Tibial nerve (tissue), 4 donors: ENCODE measurements around the gene RPS28. TPM values are rescaled to one million over a fixed set of nuclear protein-coding genes. Genes with fewer than 3 reads are reported as not detected.
A peak's percentile ranks its signal among the peaks of the same experiment; 100 is the strongest.
"Not testable (repeated sequence)": the region's sequence is repeated elsewhere in the genome, so short reads cannot be mapped to it uniquely, and the experiment has no call there.

ENCODE experiments used
- DNase-seq, 2 donors: peaks; one replicate each; pipeline ENCODE4 v3.0.0-alpha.2; 2019; ENCODE audit warnings: low spot score in 2 of 2
- H3K27ac ChIP-seq, 4 donors: fragments of 200-600 bp; sonication (generic) in 3 of 4; one replicate each; pipeline ENCODE4 v1.5.1; 2017 to 2019; ENCODE audit warnings: mild to moderate bottlenecking in 1 of 4
- H3K27me3 ChIP-seq, 2 donors: fragments of 200-600 bp; sonication (generic) in 1 of 2; one replicate each; pipeline versions ENCODE4 v1.5.1 to v1.6.0; 2017 to 2019
- H3K36me3 ChIP-seq, 3 donors: fragments of 200-600 bp; sonication (generic); one replicate each; pipeline ENCODE4 v1.5.1; 2018 to 2019
- H3K4me1 ChIP-seq, 4 donors: fragments of 200-600 bp; sonication (generic) in 3 of 4; one replicate each; pipeline ENCODE4 v1.5.1; 2017 to 2019
- H3K4me3 ChIP-seq, 4 donors: fragments of 200-600 bp; sonication (generic) in 3 of 4; one replicate each; pipeline ENCODE4 v1.5.1; 2017 to 2019; ENCODE audit warnings: mild to moderate bottlenecking in 1 of 4, moderate library complexity in 1 of 4
- H3K9me3 ChIP-seq, 4 donors: fragments of 200-600 bp; sonication (generic) in 3 of 4; one replicate each; pipeline ENCODE4 v1.5.1; 2017 to 2019
- CTCF ChIP-seq, 5 experiments: fragments of 200-600 bp in 3 of 5; fragments of 450-650 bp in 2 of 5; sonication (generic) in 3 of 5; IDR thresholded peaks; one replicate each; pipeline ENCODE4 v1.5.1; 2016 to 2019; ENCODE audit warnings: antibody characterized with exemption in 5 of 5, mild to moderate bottlenecking in 3 of 5, moderate library complexity in 2 of 5
- EP300 ChIP-seq, 2 donors: sonication (generic); formaldehyde crosslinking; IDR thresholded peaks; one replicate each; pipeline ENCODE4 v1.6.1; 2017; ENCODE audit warnings: antibody characterized with exemption in 2 of 2, mild to moderate bottlenecking in 1 of 2
- POLR2A ChIP-seq, 2 donors: fragments of 450-650 bp; IDR thresholded peaks; one replicate each; pipeline ENCODE4 v1.6.1; 2017; ENCODE audit warnings: antibody characterized with exemption in 2 of 2, mild to moderate bottlenecking in 2 of 2, moderate library complexity in 2 of 2
- WGBS, 2 donors: methylation state at CpG; one replicate each; pipeline ENCODE4 v1.1.5; 2018; 5-methylcytosine and 5-hydroxymethylcytosine counted together
- total RNA-seq, 4 donors: library from RNA; depleted of rRNA; stranded (reverse); fragments of >200 nt; gene quantifications; one replicate each; pipeline ENCODE4 v1.1.0, GENCODE V29; 2016

Gene RPS28
- total RNA-seq, 4 donors from 2014 or later = 398 to 559 (median 412) TPM

DNA sequence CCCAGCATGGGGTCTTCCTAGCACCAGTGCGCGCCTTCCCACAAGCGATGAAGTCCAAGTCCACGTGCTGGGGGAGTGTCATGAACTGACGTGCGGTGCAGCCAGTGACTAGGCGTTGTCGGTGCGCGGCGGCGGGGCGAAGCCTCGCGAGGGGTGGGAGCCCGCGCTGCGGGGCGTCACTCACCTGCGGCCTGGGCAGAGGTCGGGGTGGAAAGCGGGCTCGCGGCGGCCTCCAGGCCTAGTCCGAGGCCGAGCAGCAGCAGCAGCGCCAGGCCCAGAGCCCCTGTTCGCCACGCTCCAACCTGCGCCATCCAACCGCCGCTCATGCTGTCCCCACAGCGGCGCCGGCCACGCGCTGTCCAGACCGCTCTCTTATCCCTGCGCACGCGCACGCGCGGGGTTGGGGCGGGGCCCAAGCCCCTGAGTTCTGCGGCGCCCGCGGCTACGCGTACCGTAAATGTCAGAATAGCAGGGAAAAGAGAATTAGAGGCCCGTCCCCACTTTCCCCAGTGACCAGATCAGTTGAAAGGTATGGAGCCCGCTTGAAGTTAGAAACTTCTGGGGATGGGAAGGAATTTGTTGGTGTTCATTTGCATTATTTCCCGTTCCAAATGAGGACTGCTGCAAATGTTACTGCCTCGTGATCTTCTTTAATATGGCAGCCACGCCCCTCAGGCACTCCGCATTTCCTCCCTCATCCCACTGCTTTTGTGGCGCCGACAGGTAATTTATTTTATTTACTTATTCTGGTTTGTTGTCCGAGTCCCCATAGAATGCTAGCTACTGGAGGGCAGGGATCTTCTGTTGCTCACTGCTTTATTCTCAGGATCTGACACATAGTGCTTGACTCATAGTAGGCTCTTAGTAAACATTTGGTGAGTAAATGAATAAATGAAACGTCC is 13.1 kb upstream of the RPS28 start, which contains the start of gene CD320:
Gene CD320, minus strand, starts transcription at position 394 of the 902 bp plus-strand sequence. Its CDS starts 68 bp downstream, at position 326.
- no peaks in the 10 kb centered on the region for H3K27me3 ChIP-seq
- TF ChIP-seq POLR2A (IDR thresholded peaks at IDR 0.05) (peak in 1 of 2 donors; percentile 51), EP300 (IDR thresholded peaks at IDR 0.05) (peak; percentile 79 to 88), CTCF (IDR thresholded peaks at IDR 0.05) (peak in 1 of 5 experiments; percentile 22)
- peak within 1 kb of the TSS; percentile 39 to 84 (median 72) for H3K4me3 ChIP-seq
- H3K36me3 ChIP-seq = peaks cover 0 to 55% (median 10%) of the 10 kb centered on the region in 3 donors
- peak; percentile 81 to 86 for DNase-seq
- H3K27ac ChIP-seq = peak within 1 kb of the TSS in 3 of 4 donors; percentile 74 to 82 (median 79)
- no peaks in the 10 kb centered on the region for H3K9me3 ChIP-seq
- WGBS, 2 donors = 0 to 2% methylated on average over 28 to 63 of the region's 63 CpGs
- peaks cover 0 to 40% (median 17%) of the 10 kb centered on the region in 4 donors for H3K4me1 ChIP-seq

- H3K36me3 ChIP-seq = peaks cover 0 to 55% (median 10%) of the 10 kb centered on the region in 3 donors
- no peaks in the 10 kb centered on the region for H3K9me3 ChIP-seq
- whole genome bisulfite sequencing, 2 donors = 55 to 70% methylated on average over 17 of the region's 17 CpGs
- peak in 1 of 2 donors; percentile 9 for DNase-seq
- H3K4me1 ChIP-seq = peaks cover 0 to 40% (median 17%) of the 10 kb centered on the region in 4 donors
- H3K27me3 ChIP-seq = no peaks in the 10 kb centered on the region
- peak overlapping the region; percentile 39 to 84 (median 72) for H3K4me3 ChIP-seq
- TF ChIP-seq CTCF (IDR thresholded peaks at IDR 0.05) (no peak), POLR2A (IDR thresholded peaks at IDR 0.05) (no peak), EP300 (IDR thresholded peaks at IDR 0.05) (no peak)
- peak overlapping the region in 2 of 4 donors; percentile 79 to 82 for H3K27ac ChIP-seq
Measured at GRCh38 chr19:8308891-8309291, 12.4 kb upstream of the RPS28 start.

GRCh38 chr19:8310342-8311055 is 10.8 kb upstream of the RPS28 start:
- peaks cover 0 to 66% (median 16%) of the 10 kb centered on the region in 3 donors for H3K36me3 ChIP-seq
- H3K4me3 ChIP-seq = no peak overlapping the region
- H3K4me1 ChIP-seq = peaks cover 0 to 40% (median 17%) of the 10 kb centered on the region in 4 donors
- H3K27ac ChIP-seq = no peak overlapping the region
- WGBS, 2 donors = 92 to 95% methylated on average over 16 to 17 of the region's 17 CpGs
- H3K27me3 ChIP-seq = no peaks in the 10 kb centered on the region
- no peaks in the 10 kb centered on the region for H3K9me3 ChIP-seq
- no peak for DNase-seq
- no peak for TF ChIP-seq EP300 (IDR thresholded peaks at IDR 0.05)
- no peak for TF ChIP-seq POLR2A (IDR thresholded peaks at IDR 0.05)
- TF ChIP-seq CTCF (IDR thresholded peaks at IDR 0.05) = no peak

DNA sequence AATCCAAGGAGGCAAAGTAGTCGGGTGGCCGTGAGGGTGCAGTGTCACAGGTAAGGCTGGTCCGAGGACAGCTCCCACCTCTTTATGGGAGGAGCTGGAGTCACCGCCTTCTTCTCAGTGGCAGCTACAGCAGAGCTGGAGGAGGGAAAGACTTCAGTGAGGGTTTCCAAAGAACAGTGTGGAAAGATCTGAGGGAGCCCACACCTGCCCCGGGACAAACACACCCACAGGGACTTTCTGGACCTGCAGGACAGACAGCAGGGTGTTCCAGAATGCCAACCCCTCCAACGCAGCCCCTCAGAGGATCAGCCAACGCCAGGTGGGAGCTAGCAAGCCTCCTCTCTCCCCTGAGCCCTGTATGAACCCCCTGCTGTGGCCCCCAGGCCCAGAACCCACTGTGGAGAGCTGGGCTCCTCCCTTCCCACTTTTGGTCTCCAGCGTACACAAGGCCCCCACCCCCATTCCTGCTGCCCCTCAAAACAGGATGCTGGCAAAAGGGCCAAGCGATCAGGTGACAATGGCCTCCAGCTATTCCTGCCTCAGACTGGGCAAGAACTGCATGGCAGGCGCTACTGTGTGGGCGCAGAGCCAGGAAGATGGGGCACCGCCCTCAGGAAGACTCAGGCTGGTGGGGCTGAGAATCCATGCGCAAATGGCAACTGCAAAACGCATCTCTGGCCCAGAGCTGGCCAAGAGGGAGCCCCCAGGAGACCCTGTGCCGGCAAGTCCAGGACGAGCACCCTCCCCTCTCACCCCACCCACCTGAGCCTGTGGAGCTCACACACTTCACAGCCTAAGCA is 9.6 kb upstream of the RPS28 start:
- peaks cover 0 to 78% (median 17%) of the 10 kb centered on the region in 3 donors for H3K36me3 ChIP-seq
- DNase-seq = no peak
- peak overlapping the region in 1 of 4 donors; percentile 59 for H3K27ac ChIP-seq
- H3K9me3 ChIP-seq = no peaks in the 10 kb centered on the region
- H3K4me1 ChIP-seq = peaks cover 0 to 35% (median 17%) of the 10 kb centered on the region in 4 donors
- no peak overlapping the region for H3K4me3 ChIP-seq
- no peaks in the 10 kb centered on the region for H3K27me3 ChIP-seq
- WGBS, 2 donors = 70 to 75% methylated on average over 15 to 16 of the region's 16 CpGs
- TF ChIP-seq EP300 (IDR thresholded peaks at IDR 0.05) = no peak
- no peak for TF ChIP-seq POLR2A (IDR thresholded peaks at IDR 0.05)
- TF ChIP-seq CTCF (IDR thresholded peaks at IDR 0.05) = no peak

DNA sequence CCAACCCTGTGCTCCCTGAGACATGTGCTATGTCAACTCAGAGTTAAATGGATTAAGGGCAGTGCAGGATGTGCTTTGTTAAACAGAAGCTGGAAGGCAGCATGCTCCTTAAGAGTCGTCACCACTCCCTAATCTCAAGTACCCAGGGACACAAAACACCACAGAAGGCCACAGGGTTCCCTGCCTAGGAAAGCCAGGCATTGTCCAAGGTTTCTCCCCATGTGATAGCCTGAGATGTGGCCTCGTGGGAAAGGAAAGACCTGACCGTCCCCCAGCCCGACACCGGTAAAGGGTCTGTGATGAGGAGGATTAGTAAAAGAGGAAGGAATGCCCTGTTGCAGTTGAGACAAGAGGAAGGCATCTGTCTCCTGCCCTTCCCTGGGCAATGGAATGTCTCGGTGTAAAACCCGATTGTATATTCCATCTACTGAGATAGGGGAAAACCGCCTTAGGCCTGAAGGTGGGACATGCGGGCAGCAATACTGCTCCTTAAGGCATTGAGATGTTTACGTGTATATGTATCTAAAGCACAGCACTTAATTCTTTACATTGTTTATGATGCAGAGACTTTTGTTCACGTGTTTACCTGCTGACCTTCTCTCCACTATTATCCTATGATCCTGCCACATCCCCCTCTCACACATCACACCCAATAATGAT is 6.2 kb upstream of the RPS28 start:
- H3K27me3 ChIP-seq, H3K4me3 ChIP-seq, H3K9me3 ChIP-seq, H3K27ac ChIP-seq, DNase-seq: not testable (repeated sequence)
- WGBS, 2 donors = 83 to 90% methylated on average over 11 of the region's 11 CpGs
- Histone ChIP-seq H3K4me1 (peaks cover 0 to 21% (median 3%) of the 10 kb centered on the region in 4 donors), H3K36me3 (peaks cover 0 to 80% (median 17%) of the 10 kb centered on the region in 3 donors)
